H1 (cell line): ENCODE data around the gene FBXO44.

ENCODE experiments used
- BRCA1 ChIP-seq: IDR thresholded peaks from 2 replicates; pipeline ENCODE4 v1.6.1; 2012; ENCODE audit warnings: low read depth, low read length, improper control_type of control experiment
- CEBPB ChIP-seq: IDR thresholded peaks from 2 replicates; pipeline ENCODE4 v1.6.1; 2012; ENCODE audit warnings: low read depth, low read length
- CTCF ChIP-seq, 3 experiments: IDR thresholded peaks; 1 replicate in 2 of 3; 2 replicates in 1 of 3; pipeline versions ENCODE4 v1.5.1 to v1.6.1; 2011; ENCODE audit warnings: low read length in 3 of 3, mild to moderate bottlenecking in 3 of 3, inconsistent platforms in 2 of 3, low read depth in 1 of 3, moderate library complexity in 1 of 3; ENCODE audit not compliant: insufficient read depth in 1 of 3; ENCODE audit errors: control extremely low read depth in 1 of 3
- EGR1 ChIP-seq: IDR thresholded peaks from 2 replicates; pipeline ENCODE4 v1.6.1; 2011; ENCODE audit warnings: low read depth, low read length, borderline replicate concordance

DNA sequence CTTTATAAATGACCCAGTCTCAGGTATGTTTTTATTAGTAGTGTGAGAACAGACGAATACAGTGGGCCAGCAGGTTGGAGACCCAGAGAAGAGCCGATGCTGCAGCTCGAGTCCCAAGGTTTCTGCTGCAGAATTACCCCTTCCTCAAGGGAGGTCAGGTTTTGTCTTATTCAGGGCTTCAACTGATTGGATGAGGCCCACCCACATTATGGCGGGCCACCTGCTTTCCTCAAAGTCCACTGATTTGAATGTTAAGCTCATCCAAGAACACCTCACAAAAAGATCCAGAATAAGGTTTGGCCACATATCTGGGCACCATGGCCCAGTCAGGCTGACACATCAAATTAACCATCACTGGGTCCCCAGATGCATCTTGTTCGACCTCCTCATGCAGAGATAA is 41.3 kb upstream of the FBXO44 start:
- no peak for TF ChIP-seq EGR1
- TF ChIP-seq CTCF (IDR thresholded peaks at IDR 0.05; ENCODE audit: control extremely low read depth in 1 of 3, insufficient read depth in 1 of 3, low read depth in 1 of 3, low read length in 3 of 3), result no peak
- TF ChIP-seq BRCA1, result no peak
- no peak for TF ChIP-seq CEBPB
